Endothelial cell of umbilical vein (primary cell): ENCODE results near the gene PROM1. TPM values are rescaled to one million over a fixed set of nuclear protein-coding genes. Genes with fewer than 3 reads are reported as not detected.

Experiments
- BruUV-seq: library from RNA; stranded (reverse); fragments of 400-500 nt; replicated peaks from 2 replicates; lab custom pipeline; 2021; lab: Mats Ljungman, UMichigan
- CTCF ChIA-PET: fragments of 300-600, 350-600 bp; sonication (Branson Sonifier 250); formaldehyde crosslinking; loops from one replicate; lab custom pipeline; 2021; ENCODE audit warnings: antibody characterized with exemption, inconsistent platforms; lab: Charles Lee
- POLR2A ChIA-PET: fragments of 300-600, 350-600 bp; sonication (Branson Sonifier 250); formaldehyde crosslinking; loops from one replicate; lab custom pipeline; 2021; ENCODE audit warnings: antibody characterized with exemption, inconsistent platforms; lab: Charles Lee
- DNase-seq: peaks from one replicate; pipeline ENCODE4 v3.0.0-alpha.2; 2011; ENCODE audit warnings: low read depth, low spot score
- FAIRE-seq: peaks from 2 replicates; lab custom pipeline; 2011; peaks lifted over from hg19 to GRCh38; lab: Jason Lieb, UNC
- H2AFZ ChIP-seq: 2 replicates; pipeline ENCODE4 v1.6.0; 2012; ENCODE audit warnings: low read depth, low read length, control low read depth, inconsistent platforms
- H3K27ac ChIP-seq: 2 replicates; pipeline ENCODE4 v1.5.1; 2011; ENCODE audit warnings: low read depth, mild to moderate bottlenecking, control low read depth, low read length, moderate library complexity; ENCODE audit not compliant: insufficient read depth
- H3K27me3 ChIP-seq, 2 experiments: 2 replicates each; pipeline versions ENCODE4 v1.6.0 to v1.6.1; 2011; ENCODE audit warnings: low read length in 2 of 2, mixed read lengths in 1 of 2; ENCODE audit not compliant: control insufficient read depth in 2 of 2, insufficient read depth in 2 of 2
- H3K36me3 ChIP-seq, 2 experiments: 2 replicates in 1 of 2; 3 replicates in 1 of 2; pipeline ENCODE4 v1.5.1; 2011; ENCODE audit warnings: low read length in 2 of 2, mild to moderate bottlenecking in 1 of 2, moderate library complexity in 1 of 2; ENCODE audit not compliant: control insufficient read depth in 2 of 2, insufficient read depth in 2 of 2; ENCODE audit errors: extremely low read depth in 1 of 2
- H3K4me1 ChIP-seq: 3 replicates; pipeline ENCODE4 v1.5.1; 2011; ENCODE audit warnings: mild to moderate bottlenecking, low read length; ENCODE audit not compliant: control insufficient read depth, insufficient read depth; ENCODE audit errors: extremely low read depth
- H3K4me2 ChIP-seq: 2 replicates; pipeline ENCODE4 v1.6.1; 2011; ENCODE audit warnings: low read length, control low read depth, mixed read lengths; ENCODE audit not compliant: insufficient read depth
- H3K4me3 ChIP-seq, 3 experiments: fragments of 200-600 bp in 1 of 3; sonication (generic), shearing (Covaris generic) in 1 of 3; replicated peaks in 1 of 3; 2 replicates each; pipeline ENCODE4 v1.5.1; 2011 to 2016; ENCODE audit warnings: control low read depth in 3 of 3, low read length in 3 of 3, mild to moderate bottlenecking in 2 of 3, inconsistent platforms in 1 of 3, low read depth in 1 of 3, moderate library complexity in 1 of 3; ENCODE audit not compliant: insufficient read depth in 1 of 3
- H3K79me2 ChIP-seq: 2 replicates; pipeline ENCODE4 v1.6.0; 2012; ENCODE audit warnings: low read length, inconsistent platforms; ENCODE audit not compliant: control insufficient read depth, insufficient read depth
- H3K9ac ChIP-seq: replicated peaks from 2 replicates; pipeline ENCODE3; 2011; ENCODE audit warnings: low read length, control low read depth; ENCODE audit not compliant: insufficient read depth; ENCODE audit errors: extremely low read depth
- H3K9me1 ChIP-seq: replicated peaks from 3 replicates; pipeline ENCODE4 v1.6.0; 2011; ENCODE audit warnings: mild to moderate bottlenecking, low read length; ENCODE audit not compliant: control insufficient read depth, insufficient read depth; ENCODE audit errors: extremely low read depth
- H3K9me3 ChIP-seq: replicated peaks from 2 replicates; pipeline ENCODE4 v1.5.1; 2012; ENCODE audit warnings: low read length, inconsistent platforms; ENCODE audit not compliant: control insufficient read depth, insufficient read depth
- H4K20me1 ChIP-seq: replicated peaks from 2 replicates; pipeline ENCODE3; 2011; ENCODE audit warnings: mild to moderate bottlenecking, low read length; ENCODE audit not compliant: control insufficient read depth, insufficient read depth; ENCODE audit errors: extremely low read depth
- CTCF ChIP-seq, 2 donors: IDR thresholded peaks; 1 replicate in 1 of 2; 2 replicates in 1 of 2; pipeline ENCODE4 v1.5.1; 2011; ENCODE audit warnings: low read length in 2 of 2, mild to moderate bottlenecking in 2 of 2, moderate library complexity in 2 of 2, control low read depth in 1 of 2, inconsistent platforms in 1 of 2, low read depth in 1 of 2; ENCODE audit not compliant: insufficient read depth in 1 of 2; ENCODE audit errors: extremely low read depth in 1 of 2
- EZH2 ChIP-seq: IDR thresholded peaks from 2 replicates; pipeline ENCODE4 v1.6.1; 2012; ENCODE audit warnings: borderline replicate concordance, low read depth, mild to moderate bottlenecking, moderate library complexity, low read length, inconsistent platforms; ENCODE audit not compliant: severe bottlenecking
- FOS ChIP-seq: IDR thresholded peaks from 2 replicates; pipeline ENCODE4 v1.6.1; 2011; ENCODE audit warnings: mild to moderate bottlenecking, low read length, moderate library complexity, borderline replicate concordance; ENCODE audit not compliant: insufficient read depth
- GATA2 ChIP-seq: IDR thresholded peaks from 2 replicates; pipeline ENCODE4 v1.7.0; 2011; ENCODE audit warnings: low read depth, mild to moderate bottlenecking, moderate library complexity, mixed read lengths, low read length; ENCODE audit not compliant: insufficient read length, insufficient read depth
- JUN ChIP-seq: IDR thresholded peaks from 2 replicates; pipeline ENCODE4 v1.6.1; 2011; ENCODE audit warnings: borderline replicate concordance, low read depth; ENCODE audit not compliant: insufficient read length, insufficient read depth
- MYC ChIP-seq: IDR thresholded peaks from one replicate; pipeline ENCODE4 v1.6.1; 2011; ENCODE audit warnings: mild to moderate bottlenecking, low read depth, low read length
- POLR2A ChIP-seq: IDR thresholded peaks from 2 replicates; pipeline ENCODE4 v1.6.1; 2012; ENCODE audit warnings: low read depth, mild to moderate bottlenecking, control low read depth, low read length
- POLR2AphosphoS5 ChIP-seq: IDR thresholded peaks from 2 replicates; pipeline ENCODE4 v1.6.1; 2012; ENCODE audit warnings: low read depth, mild to moderate bottlenecking, control low read depth, low read length, moderate library complexity; ENCODE audit not compliant: insufficient read depth
- dilution Hi-C: fragments of 300-500 bp; cut with MboI; formaldehyde crosslinking; loops from one replicate; pipeline ENCODE4 v1.15.0; 2019; ENCODE audit warnings: low sequenced_read_pairs; ENCODE audit not compliant: extremely low pct_ligation_motif_present
- intact Hi-C: fragments of 100-400 bp; cut with micrococcal nuclease; formaldehyde crosslinking; loops from one replicate; pipeline ENCODE4 v1.10.0; 2022
- polyA plus RNA-seq, 4 experiments: library from polyadenylated mRNA; depleted of rRNA in 3 of 4; stranded (reverse) in 3 of 4; unstranded in 1 of 4; fragments of >200 nt; gene quantifications; 2 replicates each; pipeline versions ENCODE4 v1.2.1 to v1.2.3, GENCODE V29; 2011 to 2012; ENCODE audit warnings: missing spikeins in 1 of 4
- total RNA-seq: library from RNA; stranded (reverse); gene quantifications from 2 replicates; pipeline ENCODE4 v1.2.3, GENCODE V29; 2021
- TF ChIP-seq, protein P1 (sequence below): IDR thresholded peaks from 2 replicates; pipeline ENCODE4 v1.6.1; 2011; ENCODE audit not compliant: insufficient read depth, insufficient read length

The PROM1 gene
- total and polyA plus RNA-seq, 2 donors (not counting 3 experiments of a cell fraction or from before 2014, with no cell fraction given), result 0.36 to 1.7 TPM

DNA sequence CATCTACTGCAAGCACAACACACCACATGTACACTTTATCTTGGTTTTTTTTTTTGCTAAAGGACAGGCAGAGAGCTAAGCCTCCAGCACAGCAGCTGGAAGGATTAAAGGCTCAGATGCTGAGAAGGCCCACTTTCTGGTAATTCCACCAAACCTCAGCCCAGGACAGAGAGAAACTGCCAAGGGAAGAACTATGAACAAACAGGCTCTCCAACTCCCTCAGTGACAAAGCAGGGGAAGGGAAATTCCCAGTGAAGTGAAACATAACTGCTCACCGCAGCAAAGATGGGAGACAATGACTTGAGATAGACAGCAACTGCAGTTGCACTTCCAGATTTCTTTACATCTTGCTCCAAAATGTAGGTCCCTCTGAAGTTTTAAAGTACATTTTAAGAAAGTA lies 4.8 kb downstream of the PROM1 start:
- Histone ChIP-seq H3K4me2 (no peak overlapping the region), H3K4me1 (peaks cover 6% of the 10 kb centered on the region), H3K27me3 (peaks cover 30 to 38% of the 10 kb centered on the region in 2 experiments), H4K20me1 (no peaks in the 10 kb centered on the region), H3K9me1 (no peaks in the 10 kb centered on the region), H3K9ac (no peak overlapping the region), H2AFZ (no peak overlapping the region), H3K36me3 (no peaks in the 10 kb centered on the region), H3K4me3 (no peak overlapping the region), H3K9me3 (no peaks in the 10 kb centered on the region), H3K79me2 (no peaks in the 10 kb centered on the region), H3K27ac (no peak overlapping the region)
- no peak for TF ChIP-seq JUN
- no peak for TF ChIP-seq CTCF (IDR thresholded peaks at IDR 0.05; ENCODE audit: extremely low read depth in 1 of 2, insufficient read depth in 1 of 2, low read depth in 1 of 2, low read length in 2 of 2)
- TF ChIP-seq, protein P1, sequence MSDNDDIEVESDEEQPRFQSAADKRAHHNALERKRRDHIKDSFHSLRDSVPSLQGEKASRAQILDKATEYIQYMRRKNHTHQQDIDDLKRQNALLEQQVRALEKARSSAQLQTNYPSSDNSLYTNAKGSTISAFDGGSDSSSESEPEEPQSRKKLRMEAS, result no peak
- TF ChIP-seq FOS, result no peak
- TF ChIP-seq MYC, result no peak
- no peak for TF ChIP-seq GATA2
- no peak for TF ChIP-seq POLR2AphosphoS5
- TF ChIP-seq EZH2, result no peak
- no peak for TF ChIP-seq POLR2A
- DNase-seq (no peak), FAIRE-seq (no peak)
- dilution Hi-C loops, result no loop called here
- ChIA-PET CTCF (interaction anchor here (0.8 to 1.4 kb wide), 3 partner anchors 114 to 273 kb away, joined by 3 read pairs; no protein-coding TSS in a partner anchor), POLR2A (no interaction called here)
- intact Hi-C loops, result no loop called here
- BruUV-seq, result no TSS peak
